HEK293T (cell line): Measurements from ENCODE around the gene ETF1.

Experiments used
- ARNT ChIP-seq: fragments of 450-650 bp; IDR thresholded peaks from 2 replicates; pipeline ENCODE4 v1.6.1; 2017; ENCODE audit warnings: mild to moderate bottlenecking
- BHLHE40 ChIP-seq: fragments of 450-650 bp; IDR thresholded peaks from 2 replicates; pipeline ENCODE4 v1.6.1; 2016; ENCODE audit warnings: mild to moderate bottlenecking, moderate library complexity, borderline replicate concordance
- FOXA1 ChIP-seq: fragments of 450-650 bp; IDR thresholded peaks from 2 replicates; pipeline ENCODE4 v1.6.1; 2016; ENCODE audit warnings: mild to moderate bottlenecking
- FOXK2 ChIP-seq: fragments of 450-650 bp; IDR thresholded peaks from 2 replicates; pipeline ENCODE4 v1.6.1; 2016; ENCODE audit warnings: mild to moderate bottlenecking
- LEF1 ChIP-seq: fragments of 450-650 bp; IDR thresholded peaks from 2 replicates; pipeline ENCODE4 v1.6.1; 2017; ENCODE audit warnings: mild to moderate bottlenecking, borderline replicate concordance
- NFRKB ChIP-seq: fragments of 450-650 bp; IDR thresholded peaks from 2 replicates; pipeline ENCODE4 v1.6.1; 2016; ENCODE audit warnings: mild to moderate bottlenecking, moderate library complexity
- SP1 ChIP-seq: fragments of 450-650 bp; IDR thresholded peaks from 2 replicates; pipeline ENCODE4 v1.6.1; 2017

GRCh38 chr5:138580777-138581176 lies 37.7 kb upstream of the ETF1 start:
- no peak for TF ChIP-seq FOXA1
- TF ChIP-seq ARNT = no peak
- no peak for TF ChIP-seq LEF1
- no peak for TF ChIP-seq SP1
- no peak for TF ChIP-seq BHLHE40
- no peak for TF ChIP-seq NFRKB
- no peak for TF ChIP-seq FOXK2
